Testis (tissue), 3 donors: ENCODE data around the gene DUSP7. TPM values are rescaled to one million over a fixed set of nuclear protein-coding genes. Genes with fewer than 3 reads are reported as not detected.

Experiments
- DNase-seq: peaks from one replicate; pipeline ENCODE4 v3.0.0-alpha.2; 2019
- H3K27ac ChIP-seq, 2 donors: fragments of 200-600 bp; sonication (generic); one replicate each; pipeline ENCODE4 v1.5.1; 2019
- H3K27me3 ChIP-seq: fragments of 200-600 bp; sonication (generic); one replicate; pipeline ENCODE4 v1.5.1; 2019
- H3K36me3 ChIP-seq: fragments of 200-600 bp; sonication (generic); one replicate; pipeline ENCODE4 v1.5.1; 2017; ENCODE audit warnings: low read depth; ENCODE audit errors: missing control alignments
- H3K4me1 ChIP-seq: fragments of 200-600 bp; sonication (generic); one replicate; pipeline ENCODE4 v1.5.1; 2019
- H3K4me3 ChIP-seq, 2 donors: fragments of 200-600 bp; sonication (generic); one replicate each; pipeline ENCODE4 v1.5.1; 2017 to 2019
- H3K9me3 ChIP-seq: fragments of 200-600 bp; sonication (generic); one replicate; pipeline ENCODE4 v1.5.1; 2017
- POLR2A ChIP-seq: fragments of 450-650 bp; IDR thresholded peaks from one replicate; pipeline ENCODE4 v1.6.1; 2017; ENCODE audit warnings: antibody characterized with exemption, mild to moderate bottlenecking, moderate library complexity
- WGBS, 2 donors: methylation state at CpG; one replicate each; pipeline ENCODE4 v1.1.5; 2018; 5-methylcytosine and 5-hydroxymethylcytosine counted together
- intact Hi-C: fragments of 100-400 bp; cut with DNase I; formaldehyde crosslinking; loops from one replicate; pipeline ENCODE4 v1.15.1; 2023; ENCODE audit warnings: low total_unique reads
- polyA plus RNA-seq: library from polyadenylated mRNA; stranded (reverse); fragments of 350-450 nt; fragmentation: Illumina TruSeq; extraction: RNeasy Lipid Tissue Mini Kit (QIAGEN cat#74804); gene quantifications from one replicate; pipeline ENCODE4 v1.2.3, GENCODE V29; 2014; ENCODE audit warnings: low read depth, low replicate concordance; ENCODE audit not compliant: insufficient read depth
- total RNA-seq, 2 donors: library from RNA; depleted of rRNA; stranded (reverse); fragments of >200 nt; gene quantifications; one replicate each; pipeline ENCODE4 v1.2.3, GENCODE V29; 2016
- TF ChIP-seq, protein P1 (sequence below), 3 experiments: fragments of 450-650 bp in 2 of 3; fragments of 200-600 bp in 1 of 3; sonication (generic) in 1 of 3; IDR thresholded peaks; one replicate each; pipeline ENCODE4 v1.5.1; 2016 to 2019; ENCODE audit warnings: antibody characterized with exemption in 3 of 3, mild to moderate bottlenecking in 2 of 3, moderate library complexity in 1 of 3

DUSP7 gene
- total and polyA plus RNA-seq, 3 donors from 2014 or later: 25.1 to 48.8 (median 40.6) TPM

GRCh38 chr3:52032702-52033408, 23.5 kb downstream of the DUSP7 start:
- intact Hi-C loops: no loop called here

GRCh38 chr3:52031896-52032295, 24.5 kb downstream of the DUSP7 start:
- Histone ChIP-seq H3K9me3 (no peaks in the 10 kb centered on the region), H3K4me1 (peaks cover 8% of the 10 kb centered on the region), H3K36me3 (no peaks in the 10 kb centered on the region), H3K27ac (no peak overlapping the region), H3K27me3 (no peaks in the 10 kb centered on the region), H3K4me3 (no peak overlapping the region)
- 93% methylated on average over 5 to 10 of the region's 10 CpGs for WGBS, 2 donors
- intact Hi-C loops: no loop called here
- no peak for DNase-seq
- no peak for TF ChIP-seq POLR2A
- TF ChIP-seq, protein P1, sequence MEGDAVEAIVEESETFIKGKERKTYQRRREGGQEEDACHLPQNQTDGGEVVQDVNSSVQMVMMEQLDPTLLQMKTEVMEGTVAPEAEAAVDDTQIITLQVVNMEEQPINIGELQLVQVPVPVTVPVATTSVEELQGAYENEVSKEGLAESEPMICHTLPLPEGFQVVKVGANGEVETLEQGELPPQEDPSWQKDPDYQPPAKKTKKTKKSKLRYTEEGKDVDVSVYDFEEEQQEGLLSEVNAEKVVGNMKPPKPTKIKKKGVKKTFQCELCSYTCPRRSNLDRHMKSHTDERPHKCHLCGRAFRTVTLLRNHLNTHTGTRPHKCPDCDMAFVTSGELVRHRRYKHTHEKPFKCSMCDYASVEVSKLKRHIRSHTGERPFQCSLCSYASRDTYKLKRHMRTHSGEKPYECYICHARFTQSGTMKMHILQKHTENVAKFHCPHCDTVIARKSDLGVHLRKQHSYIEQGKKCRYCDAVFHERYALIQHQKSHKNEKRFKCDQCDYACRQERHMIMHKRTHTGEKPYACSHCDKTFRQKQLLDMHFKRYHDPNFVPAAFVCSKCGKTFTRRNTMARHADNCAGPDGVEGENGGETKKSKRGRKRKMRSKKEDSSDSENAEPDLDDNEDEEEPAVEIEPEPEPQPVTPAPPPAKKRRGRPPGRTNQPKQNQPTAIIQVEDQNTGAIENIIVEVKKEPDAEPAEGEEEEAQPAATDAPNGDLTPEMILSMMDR (IDR thresholded peaks at IDR 0.05): no peak

More at GRCh38 chr3:52032702-52033408, 23.5 kb downstream of the DUSP7 start:
- no peaks in the 10 kb centered on the region for H3K9me3 ChIP-seq
- no peak for TF ChIP-seq POLR2A
- TF ChIP-seq, protein P1 (IDR thresholded peaks at IDR 0.05): no peak
- no peaks in the 10 kb centered on the region for H3K27me3 ChIP-seq
- 71 to 84% methylated on average over 8 to 11 of the region's 11 CpGs for WGBS, 2 donors
- H3K4me1 ChIP-seq: peaks cover 8% of the 10 kb centered on the region
- no peak for DNase-seq
- H3K4me3 ChIP-seq: no peak overlapping the region
- H3K36me3 ChIP-seq: no peaks in the 10 kb centered on the region
- H3K27ac ChIP-seq: no peak overlapping the region

DNA sequence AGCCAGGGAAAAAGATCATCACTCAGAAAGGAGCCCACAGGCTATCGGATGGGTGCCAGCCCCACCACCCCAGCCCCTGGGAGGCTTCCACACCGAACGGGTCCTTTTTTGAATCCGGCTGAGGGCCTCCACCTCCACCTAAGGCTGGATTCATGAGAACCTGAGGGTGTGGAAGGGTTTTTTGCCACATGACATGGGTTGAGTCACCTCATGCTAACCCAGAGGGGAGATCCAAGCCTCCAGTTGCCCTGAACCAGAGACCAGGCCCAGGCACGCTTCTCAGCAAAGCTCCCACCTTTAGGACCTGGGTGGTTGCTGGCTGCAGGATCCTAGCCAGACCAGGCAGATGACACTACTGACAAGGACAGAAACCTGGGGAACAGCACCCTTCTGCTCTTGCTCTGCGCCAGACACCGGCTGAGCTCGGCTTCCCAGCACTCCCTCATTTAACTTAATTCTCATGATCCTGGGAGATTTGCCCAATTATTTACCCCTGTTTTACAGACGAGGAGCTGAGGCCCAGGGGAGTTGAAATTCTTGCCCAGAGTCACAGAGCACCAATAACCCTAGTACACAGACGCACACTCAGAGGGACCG, 25.6 kb downstream of the DUSP7 start:
- H3K4me3 ChIP-seq: no peak overlapping the region
- H3K4me1 ChIP-seq: peaks cover 13% of the 10 kb centered on the region
- H3K36me3 ChIP-seq: no peaks in the 10 kb centered on the region
- 92 to 95% methylated on average over 10 to 11 of the region's 11 CpGs for WGBS, 2 donors
- TF ChIP-seq, protein P1 (IDR thresholded peaks at IDR 0.05): no peak
- TF ChIP-seq POLR2A: no peak
- no peaks in the 10 kb centered on the region for H3K9me3 ChIP-seq
- no peaks in the 10 kb centered on the region for H3K27me3 ChIP-seq
- no peak overlapping the region for H3K27ac ChIP-seq
- intact Hi-C loops: no loop called here
- DNase-seq: no peak

DNA sequence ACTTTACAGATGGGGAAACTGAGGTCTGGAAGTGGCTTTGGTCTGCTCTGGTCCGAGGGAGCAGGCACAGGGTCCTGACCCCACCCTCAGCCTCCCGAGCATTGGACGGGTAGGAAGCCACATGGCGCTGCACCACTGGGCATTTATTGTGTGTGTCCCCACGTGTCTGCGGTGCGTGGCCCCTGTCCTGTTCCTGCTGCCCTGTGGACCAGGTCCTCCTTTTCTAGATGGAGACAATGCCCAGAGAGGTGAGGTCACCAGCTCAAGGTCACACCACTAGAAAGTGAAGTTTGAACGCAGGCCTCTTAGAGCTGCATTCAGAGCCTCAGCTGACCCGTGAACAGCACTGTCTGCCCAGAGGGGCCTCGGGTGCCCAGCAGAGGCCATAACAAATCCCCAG, 26.8 kb downstream of the DUSP7 start:
- WGBS, 2 donors: 84 to 89% methylated on average over 7 to 10 of the region's 10 CpGs
- H3K9me3 ChIP-seq: no peaks in the 10 kb centered on the region
- H3K4me3 ChIP-seq: no peak overlapping the region
- H3K27ac ChIP-seq: no peak overlapping the region
- no peaks in the 10 kb centered on the region for H3K36me3 ChIP-seq
- peaks cover 18% of the 10 kb centered on the region for H3K4me1 ChIP-seq
- H3K27me3 ChIP-seq: no peaks in the 10 kb centered on the region
- TF ChIP-seq POLR2A: no peak
- TF ChIP-seq, protein P1 (IDR thresholded peaks at IDR 0.05): no peak
- no peak for DNase-seq
- intact Hi-C loops: no loop called here
